GM18858 (cell line): ENCODE measurements around the gene CGB7.
"Not testable (repeated sequence)": the region's sequence is repeated elsewhere in the genome, so short reads cannot be mapped to it uniquely, and the experiment has no call there.

Experiments
- ATAC-seq: cut with Tn5 transposase; IDR thresholded peaks from one replicate; pipeline ENCODE4 v1.9.1; 2021; ENCODE audit not compliant: unreplicated experiment

CGB7 gene

GRCh38 chr19:49042666-49043065, 14.9 kb downstream of the CGB7 start:
- not testable (repeated sequence) for ATAC-seq

- no peak for ATAC-seq
Measured at GRCh38 chr19:49042177-49042576, 15.4 kb downstream of the CGB7 start.

- not testable (repeated sequence) for ATAC-seq
Measured at GRCh38 chr19:49039736-49040135, 17.8 kb downstream of the CGB7 start.

GRCh38 chr19:49038557-49039276, 18.8 kb downstream of the CGB7 start:
- not testable (repeated sequence) for ATAC-seq

- ATAC-seq: not testable (repeated sequence)
Measured at GRCh38 chr19:49038111-49038510, 19.4 kb downstream of the CGB7 start.

- not testable (repeated sequence) for ATAC-seq
Measured at GRCh38 chr19:49036815-49037214, 20.7 kb downstream of the CGB7 start, which contains the start of gene CGB1. Gene CGB1 (minus strand): TSS chr19:49036895. CDS start chr19:49036711, 184 bp downstream.

- not testable (repeated sequence) for ATAC-seq
Measured at GRCh38 chr19:49031642-49032301, 25.8 kb downstream of the CGB7 start, which contains the start of gene CGB2. Gene CGB2 (plus strand): TSS chr19:49031890. CDS start chr19:49032096, 206 bp downstream.

- not testable (repeated sequence) for ATAC-seq
Measured at GRCh38 chr19:49030323-49030722, 27.2 kb downstream of the CGB7 start.

GRCh38 chr19:49029749-49030148, 27.8 kb downstream of the CGB7 start:
- ATAC-seq: not testable (repeated sequence)

- not testable (repeated sequence) for ATAC-seq
Measured at GRCh38 chr19:49028686-49029085, 28.9 kb downstream of the CGB7 start.

GRCh38 chr19:49025599-49025998, 31.9 kb downstream of the CGB7 start:
- not testable (repeated sequence) for ATAC-seq

GRCh38 chr19:49025088-49025487, 32.5 kb downstream of the CGB7 start:
- ATAC-seq: not testable (repeated sequence)

- not testable (repeated sequence) for ATAC-seq
Measured at GRCh38 chr19:49024233-49024632, 33.3 kb downstream of the CGB7 start, which contains the start of gene CGB3. Gene CGB3 (minus strand): TSS chr19:49024333. CDS start chr19:49023971, 362 bp downstream.

- ATAC-seq: no peak
Measured at GRCh38 chr19:49022116-49022515, 35.4 kb downstream of the CGB7 start.

GRCh38 chr19:49020931-49021895, 36.3 kb downstream of the CGB7 start:
- no peak for ATAC-seq

- ATAC-seq: no peak
Measured at GRCh38 chr19:49020342-49020741, 37.2 kb downstream of the CGB7 start.

GRCh38 chr19:49019242-49019932, 38.2 kb downstream of the CGB7 start:
- ATAC-seq: no peak

- not testable (repeated sequence) for ATAC-seq
Measured at GRCh38 chr19:49018388-49019241, 38.9 kb downstream of the CGB7 start.

GRCh38 chr19:49017666-49018351, 39.7 kb downstream of the CGB7 start:
- no peak for ATAC-seq
